Liver (tissue), 3 donors: ENCODE results near the gene CD274.

Experiments used
- EGR1 ChIP-seq, 2 donors: IDR thresholded peaks; 2 replicates each; pipeline ENCODE4 v1.6.1; 2016 to 2018; ENCODE audit warnings: antibody characterized with exemption in 2 of 2, low read depth in 2 of 2
- JUND ChIP-seq, 2 donors: IDR thresholded peaks; 2 replicates each; pipeline ENCODE4 v1.6.1; 2016; ENCODE audit warnings: antibody characterized with exemption in 2 of 2
- RAD21 ChIP-seq, 2 donors: IDR thresholded peaks; 2 replicates each; pipeline ENCODE4 v1.6.1; 2016; ENCODE audit warnings: antibody characterized with exemption in 2 of 2, mild to moderate bottlenecking in 2 of 2
- SP1 ChIP-seq: IDR thresholded peaks from 2 replicates; pipeline ENCODE4 v1.6.1; 2018; ENCODE audit warnings: antibody characterized with exemption, mild to moderate bottlenecking
- TAF1 ChIP-seq: conservative IDR thresholded peaks from 2 replicates; pipeline ENCODE4 v1.6.1; 2016; ENCODE audit warnings: antibody characterized with exemption, mild to moderate bottlenecking
- YY1 ChIP-seq: IDR thresholded peaks from 2 replicates; pipeline ENCODE4 v1.6.1; 2016; ENCODE audit warnings: antibody characterized with exemption, mild to moderate bottlenecking
- TF ChIP-seq, protein P1 (sequence below): IDR thresholded peaks from 2 replicates; pipeline ENCODE4 v1.6.1; 2016; ENCODE audit warnings: antibody characterized with exemption
- TF ChIP-seq, protein P2 (sequence below): IDR thresholded peaks from 2 replicates; pipeline ENCODE4 v1.6.1; 2016; ENCODE audit warnings: antibody characterized with exemption, mild to moderate bottlenecking
- TF ChIP-seq, protein P3 (sequence below): fragments of 150-350 bp; IDR thresholded peaks from 2 replicates; pipeline ENCODE4 v1.5.1; 2017; ENCODE audit warnings: improper control_type of control experiment, low read depth, low read length; ENCODE audit not compliant: missing input control
- TF ChIP-seq, protein P4 (sequence below): IDR thresholded peaks from 2 replicates; pipeline ENCODE4 v1.6.1; 2016; ENCODE audit warnings: antibody characterized with exemption
- donor health status: healthy.
- donor health status: healthy.

DNA sequence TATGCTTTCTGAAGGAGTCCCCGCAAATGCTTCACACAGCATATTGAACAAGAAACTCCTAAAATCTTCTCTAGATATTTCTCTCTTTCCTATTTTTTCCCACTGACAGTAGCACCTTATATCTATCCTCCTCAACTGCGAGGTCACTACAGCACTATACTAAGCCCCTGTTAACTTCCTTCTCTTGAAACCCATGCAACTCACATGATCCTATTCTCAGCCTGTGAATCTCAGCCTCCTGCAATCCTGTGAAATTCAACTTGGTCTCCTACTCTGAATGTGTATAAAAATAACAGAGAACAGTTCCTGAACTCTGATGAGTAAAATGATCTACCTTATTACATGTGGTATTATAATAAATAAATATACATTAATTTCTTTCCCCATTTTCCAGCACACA lies 6.5 kb upstream of the CD274 start:
- TF ChIP-seq, protein P1, sequence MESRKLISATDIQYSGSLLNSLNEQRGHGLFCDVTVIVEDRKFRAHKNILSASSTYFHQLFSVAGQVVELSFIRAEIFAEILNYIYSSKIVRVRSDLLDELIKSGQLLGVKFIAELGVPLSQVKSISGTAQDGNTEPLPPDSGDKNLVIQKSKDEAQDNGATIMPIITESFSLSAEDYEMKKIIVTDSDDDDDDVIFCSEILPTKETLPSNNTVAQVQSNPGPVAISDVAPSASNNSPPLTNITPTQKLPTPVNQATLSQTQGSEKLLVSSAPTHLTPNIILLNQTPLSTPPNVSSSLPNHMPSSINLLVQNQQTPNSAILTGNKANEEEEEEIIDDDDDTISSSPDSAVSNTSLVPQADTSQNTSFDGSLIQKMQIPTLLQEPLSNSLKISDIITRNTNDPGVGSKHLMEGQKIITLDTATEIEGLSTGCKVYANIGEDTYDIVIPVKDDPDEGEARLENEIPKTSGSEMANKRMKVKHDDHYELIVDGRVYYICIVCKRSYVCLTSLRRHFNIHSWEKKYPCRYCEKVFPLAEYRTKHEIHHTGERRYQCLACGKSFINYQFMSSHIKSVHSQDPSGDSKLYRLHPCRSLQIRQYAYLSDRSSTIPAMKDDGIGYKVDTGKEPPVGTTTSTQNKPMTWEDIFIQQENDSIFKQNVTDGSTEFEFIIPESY = no peak
- TF ChIP-seq, protein P2, sequence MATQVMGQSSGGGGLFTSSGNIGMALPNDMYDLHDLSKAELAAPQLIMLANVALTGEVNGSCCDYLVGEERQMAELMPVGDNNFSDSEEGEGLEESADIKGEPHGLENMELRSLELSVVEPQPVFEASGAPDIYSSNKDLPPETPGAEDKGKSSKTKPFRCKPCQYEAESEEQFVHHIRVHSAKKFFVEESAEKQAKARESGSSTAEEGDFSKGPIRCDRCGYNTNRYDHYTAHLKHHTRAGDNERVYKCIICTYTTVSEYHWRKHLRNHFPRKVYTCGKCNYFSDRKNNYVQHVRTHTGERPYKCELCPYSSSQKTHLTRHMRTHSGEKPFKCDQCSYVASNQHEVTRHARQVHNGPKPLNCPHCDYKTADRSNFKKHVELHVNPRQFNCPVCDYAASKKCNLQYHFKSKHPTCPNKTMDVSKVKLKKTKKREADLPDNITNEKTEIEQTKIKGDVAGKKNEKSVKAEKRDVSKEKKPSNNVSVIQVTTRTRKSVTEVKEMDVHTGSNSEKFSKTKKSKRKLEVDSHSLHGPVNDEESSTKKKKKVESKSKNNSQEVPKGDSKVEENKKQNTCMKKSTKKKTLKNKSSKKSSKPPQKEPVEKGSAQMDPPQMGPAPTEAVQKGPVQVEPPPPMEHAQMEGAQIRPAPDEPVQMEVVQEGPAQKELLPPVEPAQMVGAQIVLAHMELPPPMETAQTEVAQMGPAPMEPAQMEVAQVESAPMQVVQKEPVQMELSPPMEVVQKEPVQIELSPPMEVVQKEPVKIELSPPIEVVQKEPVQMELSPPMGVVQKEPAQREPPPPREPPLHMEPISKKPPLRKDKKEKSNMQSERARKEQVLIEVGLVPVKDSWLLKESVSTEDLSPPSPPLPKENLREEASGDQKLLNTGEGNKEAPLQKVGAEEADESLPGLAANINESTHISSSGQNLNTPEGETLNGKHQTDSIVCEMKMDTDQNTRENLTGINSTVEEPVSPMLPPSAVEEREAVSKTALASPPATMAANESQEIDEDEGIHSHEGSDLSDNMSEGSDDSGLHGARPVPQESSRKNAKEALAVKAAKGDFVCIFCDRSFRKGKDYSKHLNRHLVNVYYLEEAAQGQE = no peak
- TF ChIP-seq, protein P3, sequence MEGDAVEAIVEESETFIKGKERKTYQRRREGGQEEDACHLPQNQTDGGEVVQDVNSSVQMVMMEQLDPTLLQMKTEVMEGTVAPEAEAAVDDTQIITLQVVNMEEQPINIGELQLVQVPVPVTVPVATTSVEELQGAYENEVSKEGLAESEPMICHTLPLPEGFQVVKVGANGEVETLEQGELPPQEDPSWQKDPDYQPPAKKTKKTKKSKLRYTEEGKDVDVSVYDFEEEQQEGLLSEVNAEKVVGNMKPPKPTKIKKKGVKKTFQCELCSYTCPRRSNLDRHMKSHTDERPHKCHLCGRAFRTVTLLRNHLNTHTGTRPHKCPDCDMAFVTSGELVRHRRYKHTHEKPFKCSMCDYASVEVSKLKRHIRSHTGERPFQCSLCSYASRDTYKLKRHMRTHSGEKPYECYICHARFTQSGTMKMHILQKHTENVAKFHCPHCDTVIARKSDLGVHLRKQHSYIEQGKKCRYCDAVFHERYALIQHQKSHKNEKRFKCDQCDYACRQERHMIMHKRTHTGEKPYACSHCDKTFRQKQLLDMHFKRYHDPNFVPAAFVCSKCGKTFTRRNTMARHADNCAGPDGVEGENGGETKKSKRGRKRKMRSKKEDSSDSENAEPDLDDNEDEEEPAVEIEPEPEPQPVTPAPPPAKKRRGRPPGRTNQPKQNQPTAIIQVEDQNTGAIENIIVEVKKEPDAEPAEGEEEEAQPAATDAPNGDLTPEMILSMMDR = no peak
- TF ChIP-seq JUND (IDR thresholded peaks at IDR 0.05) = no peak
- no peak for TF ChIP-seq TAF1
- TF ChIP-seq EGR1 (IDR thresholded peaks at IDR 0.05; ENCODE audit: low read depth in 2 of 2) = no peak
- no peak for TF ChIP-seq SP1
- TF ChIP-seq, protein P4, sequence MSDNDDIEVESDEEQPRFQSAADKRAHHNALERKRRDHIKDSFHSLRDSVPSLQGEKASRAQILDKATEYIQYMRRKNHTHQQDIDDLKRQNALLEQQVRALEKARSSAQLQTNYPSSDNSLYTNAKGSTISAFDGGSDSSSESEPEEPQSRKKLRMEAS = no peak
- TF ChIP-seq YY1 = no peak
- no peak for TF ChIP-seq RAD21 (IDR thresholded peaks at IDR 0.05)
